Hematopoietic multipotent progenitor cell treated with erythropoietin and hydrocortisone succinate and interleukin-3 and kit ligand, for 8 days (in vitro differentiated cells): ENCODE results near the gene SV2C.
A peak's percentile ranks its signal among the peaks of the same experiment; 100 is the strongest.

ENCODE experiments used
- DNase-seq: peaks from one replicate; pipeline ENCODE4 v3.0.0-alpha.2; 2015

Gene SV2C

DNA sequence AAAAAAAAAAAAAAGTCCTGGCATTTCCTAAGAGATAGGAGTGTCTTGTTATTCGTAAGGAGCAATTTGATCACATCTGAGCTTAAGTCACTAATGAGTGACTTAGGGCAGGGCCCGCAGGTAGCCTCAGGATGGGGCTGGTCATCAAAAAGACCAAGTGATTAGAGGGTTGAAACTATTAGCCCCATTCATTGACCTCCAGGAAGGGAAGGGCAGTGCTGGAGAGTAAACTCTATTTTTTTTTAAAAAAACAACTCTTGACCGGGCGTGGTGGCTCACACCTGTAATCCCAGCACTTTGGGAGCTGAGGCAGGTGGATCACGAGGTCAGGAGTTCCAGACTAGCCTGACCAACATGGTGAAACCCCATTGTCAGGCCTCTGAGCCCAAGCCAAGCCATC, 273.7 kb downstream of the SV2C start:
- no peak for DNase-seq

DNA sequence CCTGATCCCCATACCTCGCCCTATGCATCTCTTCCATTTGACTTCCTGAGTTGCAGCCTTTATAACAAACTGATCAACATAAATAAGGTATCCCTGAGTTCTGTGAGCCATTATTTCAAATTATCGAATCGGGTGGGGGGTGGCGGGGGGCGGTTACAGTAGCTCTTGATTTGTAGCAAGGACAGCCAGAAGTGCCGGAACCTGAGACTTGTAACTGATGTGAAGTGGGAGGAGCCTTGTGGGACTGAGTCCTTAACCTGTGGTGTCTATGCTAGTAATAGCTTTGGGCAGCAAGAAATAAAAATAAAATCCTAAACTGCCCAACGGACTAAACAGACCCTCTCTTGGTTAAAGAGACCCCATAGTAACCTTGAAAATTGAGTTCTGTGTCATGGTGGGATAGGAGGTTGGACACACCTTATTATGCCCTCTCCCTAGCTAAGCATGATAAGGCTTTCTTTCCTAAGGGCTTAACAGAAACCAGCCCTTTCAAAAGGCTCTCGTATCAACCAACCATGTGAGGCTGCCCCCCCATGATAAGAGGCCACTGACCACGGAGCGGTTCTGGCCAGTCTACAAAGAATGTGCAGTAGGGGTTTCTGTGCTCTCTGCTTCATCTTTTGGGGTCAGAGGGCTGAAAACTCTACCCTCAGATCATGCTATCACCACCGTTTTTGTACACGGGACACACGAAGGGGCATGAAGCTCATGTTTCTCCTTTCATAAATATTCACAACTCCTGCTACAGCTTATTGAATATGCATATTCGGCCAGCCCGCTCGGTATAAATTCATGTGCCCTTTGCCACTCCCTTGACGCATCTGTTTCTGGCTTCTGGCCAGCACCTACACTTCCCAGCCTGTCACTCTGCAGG, 280.4 kb downstream of the SV2C start:
- DNase-seq, result peak; percentile 98

DNA sequence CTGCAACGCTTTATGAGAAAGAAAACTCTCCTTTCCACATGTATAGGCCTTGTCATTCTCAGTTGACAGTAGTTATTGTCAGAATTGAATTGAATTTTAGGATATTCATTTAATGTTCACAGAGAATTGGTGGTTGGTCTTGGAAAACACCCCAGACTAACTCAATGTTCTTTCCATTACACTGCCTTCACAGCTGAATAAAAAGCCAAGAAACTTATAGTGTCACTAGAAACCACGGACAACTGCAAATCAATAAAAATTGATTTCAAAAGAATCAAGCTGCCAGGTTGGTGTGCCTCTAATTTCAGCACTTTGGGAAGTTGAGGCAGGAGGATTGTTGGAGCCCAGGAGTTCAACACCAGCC, 281.0 kb downstream of the SV2C start:
- no peak for DNase-seq

DNA sequence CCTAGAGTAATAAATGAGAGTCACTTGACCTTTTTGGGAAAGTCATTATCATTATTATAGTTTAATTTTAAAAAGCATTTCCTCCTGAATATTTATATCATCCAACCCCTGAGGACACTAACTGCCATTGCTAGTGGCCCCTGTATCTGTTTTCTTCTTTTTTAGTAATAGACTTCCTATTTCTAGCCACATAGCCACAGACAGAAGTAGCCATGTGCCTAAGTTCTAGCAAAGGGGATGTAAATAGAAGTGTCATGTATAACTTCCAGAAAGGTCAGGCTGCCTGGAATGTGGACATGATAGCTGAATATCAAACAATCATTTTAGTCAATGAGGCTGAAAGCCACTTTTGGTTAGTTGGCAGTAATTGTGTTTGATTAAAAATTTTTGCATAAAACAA, 282.4 kb downstream of the SV2C start:
- DNase-seq, result no peak

DNA sequence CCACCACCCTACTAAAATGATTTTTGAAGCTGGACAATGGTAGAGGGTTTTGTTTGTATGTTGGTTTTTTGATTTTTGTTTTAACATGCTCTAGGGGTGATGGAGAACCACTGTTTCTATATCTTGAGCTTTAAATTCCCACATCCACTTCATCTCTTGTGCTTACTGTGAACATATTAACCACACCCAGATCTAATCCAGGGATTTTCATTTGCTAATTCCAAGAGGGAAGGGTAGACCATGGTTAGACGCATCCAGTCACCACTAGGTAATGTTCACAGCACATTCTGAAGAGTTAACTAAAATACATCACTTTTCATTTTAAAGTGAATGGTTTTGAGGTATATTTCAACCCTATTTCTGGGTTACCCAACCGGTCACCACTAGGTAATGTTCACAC, 283.4 kb downstream of the SV2C start:
- DNase-seq, result peak; percentile 51

DNA sequence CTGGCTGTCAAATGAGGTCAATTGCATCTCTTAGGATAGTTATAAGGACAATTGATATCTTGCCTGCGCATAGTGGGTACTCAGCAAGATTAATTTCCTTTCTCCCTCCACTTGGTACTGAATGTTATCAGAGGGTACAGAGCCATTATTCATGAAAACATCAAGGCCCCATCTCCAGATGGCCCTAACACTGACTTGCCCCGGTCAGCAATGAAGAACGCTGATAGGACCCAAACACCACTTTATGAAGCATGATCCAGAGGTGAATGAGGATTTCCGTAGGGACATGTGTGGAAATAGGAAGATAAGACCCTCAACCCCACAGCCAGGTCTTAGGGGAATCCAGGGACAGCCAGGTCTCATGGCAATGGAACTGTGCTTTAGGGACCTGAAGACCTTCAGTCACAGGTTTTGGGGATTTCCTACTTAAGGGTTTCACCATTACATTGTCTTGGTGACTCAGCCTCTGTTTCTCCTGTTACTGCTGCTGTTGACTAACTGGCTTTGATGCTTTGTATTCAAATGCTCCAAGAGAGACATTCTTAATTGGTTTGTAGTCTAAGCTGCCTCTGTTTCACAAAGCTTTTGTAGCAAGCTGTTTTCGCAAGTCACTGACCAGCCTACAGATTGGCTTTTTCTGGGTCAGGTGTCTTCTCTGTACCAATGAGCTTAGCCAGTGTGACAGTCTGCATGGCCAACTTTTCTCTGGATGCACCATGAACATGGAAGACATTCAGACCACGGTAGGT, 284.6 kb downstream of the SV2C start:
- peak; percentile 32 for DNase-seq

DNA sequence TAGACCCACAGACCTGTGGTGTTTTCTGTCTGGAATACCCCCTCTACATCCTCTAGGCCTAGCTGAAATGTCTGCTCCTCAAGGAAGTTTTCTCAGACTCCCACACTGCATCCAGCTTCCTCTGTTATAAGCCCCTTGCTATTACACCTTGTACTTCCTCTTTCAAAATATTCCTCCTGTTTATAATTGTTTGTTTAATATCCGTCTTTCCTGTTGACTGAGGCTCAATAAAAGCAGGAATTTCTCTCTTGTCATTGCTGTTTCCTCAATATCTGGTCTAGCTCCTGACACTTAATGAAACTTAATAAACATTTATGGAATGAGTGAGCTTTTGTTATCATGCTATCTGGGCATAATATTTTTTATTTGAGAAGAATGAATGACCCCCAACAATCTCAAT, 285.8 kb downstream of the SV2C start:
- DNase-seq, result no peak

DNA sequence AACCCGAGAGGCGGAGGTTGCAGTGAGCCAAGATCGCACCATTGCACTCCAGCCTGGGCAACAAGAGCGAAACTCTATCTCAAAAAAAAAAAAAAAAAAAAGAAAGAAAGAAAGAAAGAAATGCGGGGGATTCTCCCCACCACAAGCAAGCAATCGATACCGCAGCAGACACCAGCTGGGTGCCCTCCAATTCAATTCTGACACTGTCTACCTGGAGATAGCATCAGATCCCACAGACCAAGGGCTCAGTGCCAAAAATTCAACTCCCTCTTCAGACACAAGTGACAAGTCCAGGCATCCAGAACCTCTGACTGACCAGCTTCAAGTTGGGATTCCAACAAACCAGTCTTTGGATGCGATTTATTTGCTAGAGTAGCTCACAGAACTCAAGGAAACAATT, 286.5 kb downstream of the SV2C start:
- DNase-seq, result peak; percentile 87

DNA sequence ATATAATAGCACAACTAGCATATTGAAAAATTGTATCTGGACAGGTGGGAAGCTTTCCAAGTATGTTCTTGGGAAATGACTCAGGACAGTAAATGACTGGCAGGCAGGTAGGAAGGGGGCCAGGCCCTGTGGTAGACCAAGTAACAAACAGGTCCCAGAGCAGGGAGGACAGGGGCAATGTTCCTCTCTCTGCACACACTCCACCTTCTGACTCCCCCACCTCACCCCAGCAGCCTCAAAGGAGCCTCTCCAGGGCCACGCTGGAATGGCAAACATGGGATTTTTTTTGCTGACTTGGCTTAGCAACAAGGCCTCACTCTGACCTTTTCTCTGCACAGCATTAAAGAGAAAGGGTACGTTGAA, 288.8 kb downstream of the SV2C start:
- DNase-seq, result no peak

DNA sequence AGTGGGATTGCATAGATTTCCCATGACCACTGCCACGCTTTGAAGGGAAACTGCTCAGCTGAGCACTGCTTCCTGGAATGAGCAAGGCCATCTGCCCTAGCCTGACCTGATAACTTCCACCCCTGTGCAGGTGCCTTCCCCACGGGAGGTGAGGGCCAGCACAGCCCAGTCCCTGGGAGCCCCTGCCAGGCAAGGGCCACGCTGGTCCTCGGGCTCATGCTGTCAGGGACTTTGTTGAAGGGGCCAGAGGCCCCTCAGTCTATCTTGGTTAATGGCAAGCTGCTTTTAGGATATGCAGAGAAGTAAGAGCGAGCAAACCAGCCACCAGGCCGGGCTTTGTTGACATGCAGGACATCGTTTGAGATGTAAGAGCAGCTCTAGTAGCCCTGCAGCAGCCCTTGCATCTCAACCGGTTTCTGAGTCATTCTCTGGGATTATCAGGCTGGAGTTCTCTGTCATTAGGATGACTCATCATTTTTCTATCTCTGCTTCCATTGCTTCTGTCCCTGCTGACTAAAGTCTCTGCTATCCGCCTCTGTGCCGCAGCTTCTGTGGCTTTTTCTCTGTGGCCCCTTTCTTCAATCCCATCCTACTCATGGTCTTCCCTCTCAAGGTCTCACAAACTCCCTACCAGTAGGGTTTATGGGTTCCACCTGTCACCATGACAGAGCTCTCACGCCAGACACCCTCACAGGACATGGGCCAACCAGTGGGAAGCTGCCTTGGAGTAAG, 289.3 kb downstream of the SV2C start:
- peak; percentile 95 for DNase-seq

DNA sequence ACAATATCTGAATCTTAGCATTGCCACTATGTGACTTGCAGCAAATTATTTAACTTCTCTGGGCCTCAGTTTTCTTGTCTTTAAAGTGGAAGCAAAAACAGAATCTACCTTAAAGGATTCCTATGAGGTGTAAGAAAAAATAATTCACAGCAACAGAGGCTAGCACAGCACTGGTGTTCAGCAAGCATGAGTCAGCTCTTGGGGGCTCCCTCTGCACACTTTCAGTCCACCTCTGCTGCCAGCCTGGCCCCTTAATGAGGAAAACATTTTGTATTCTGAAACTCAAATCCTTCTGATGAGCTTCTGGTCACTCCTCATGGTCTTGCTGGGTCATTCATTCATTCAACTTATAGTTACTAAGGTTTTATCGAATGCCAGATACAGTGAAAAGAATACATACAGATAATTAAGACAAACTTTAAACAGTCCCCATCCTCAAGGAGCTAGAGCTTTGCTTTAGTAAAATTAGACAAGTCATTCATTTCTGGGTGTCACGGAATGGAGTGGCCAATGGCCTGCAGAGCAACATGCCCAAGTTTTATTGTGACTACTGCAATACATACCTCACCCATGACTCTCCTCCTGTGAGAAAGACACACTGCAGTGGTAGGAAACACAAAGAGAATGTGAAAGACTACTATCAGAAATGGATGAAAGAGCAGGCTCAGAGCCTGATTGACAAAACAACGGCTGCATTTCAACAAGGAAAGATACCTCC, 293.1 kb downstream of the SV2C start:
- DNase-seq, result no peak

DNA sequence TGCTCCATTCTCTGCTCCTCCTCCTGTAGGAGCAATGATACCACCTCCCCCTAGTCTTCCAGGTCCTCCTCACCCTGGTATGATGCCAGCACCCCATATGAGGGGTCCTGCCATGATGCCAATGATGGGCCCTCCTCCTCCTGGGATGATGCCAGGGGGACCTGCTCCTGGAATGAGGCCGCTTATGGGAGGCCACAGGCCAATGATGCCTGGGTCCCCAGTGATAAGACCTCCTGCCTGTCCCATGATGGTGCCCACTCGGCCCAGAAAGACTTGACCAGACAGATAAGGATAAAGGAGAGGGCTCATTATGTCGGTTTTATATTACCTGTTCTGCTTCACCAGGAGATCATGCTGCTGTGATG, 293.7 kb downstream of the SV2C start:
- DNase-seq, result peak; percentile 79

DNA sequence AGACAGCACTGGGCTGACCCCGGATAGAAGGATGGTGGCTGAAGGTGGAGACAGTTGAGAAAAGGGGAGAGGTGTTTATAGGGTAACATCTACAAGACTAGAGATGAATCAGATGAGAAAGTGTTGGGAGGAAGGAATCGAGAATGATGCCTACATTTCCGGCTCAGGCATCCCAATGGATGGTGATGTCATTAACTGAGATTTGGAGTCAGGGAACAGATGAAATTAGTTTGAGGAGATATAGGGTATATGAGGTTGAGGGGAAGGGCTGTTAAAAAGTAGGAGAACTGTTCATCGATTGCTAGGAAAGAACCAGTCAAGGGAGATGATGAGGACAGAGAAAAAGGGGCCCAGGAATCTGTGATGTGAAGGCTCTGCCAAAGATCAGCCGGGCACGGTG, 295.2 kb downstream of the SV2C start:
- no peak for DNase-seq

DNA sequence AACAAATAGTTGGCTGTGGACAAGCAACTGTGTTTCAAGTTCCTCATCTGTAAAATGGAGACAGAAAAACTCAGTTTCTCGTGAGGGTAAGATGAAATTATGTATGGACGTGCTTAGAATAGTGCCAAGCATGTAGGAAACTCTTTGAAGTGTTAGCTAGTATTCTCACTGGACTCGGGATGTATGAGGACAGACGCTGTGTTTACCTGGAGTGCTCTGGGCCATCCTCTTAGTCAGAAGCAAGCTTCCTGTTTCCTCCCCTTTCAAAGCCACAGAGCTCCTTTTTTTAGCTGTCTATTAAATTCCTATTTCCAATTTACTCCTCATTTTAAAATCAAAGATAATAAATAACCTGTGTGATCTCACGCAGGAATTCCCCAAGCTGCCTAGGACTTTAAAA, 296.1 kb downstream of the SV2C start:
- DNase-seq, result no peak

DNA sequence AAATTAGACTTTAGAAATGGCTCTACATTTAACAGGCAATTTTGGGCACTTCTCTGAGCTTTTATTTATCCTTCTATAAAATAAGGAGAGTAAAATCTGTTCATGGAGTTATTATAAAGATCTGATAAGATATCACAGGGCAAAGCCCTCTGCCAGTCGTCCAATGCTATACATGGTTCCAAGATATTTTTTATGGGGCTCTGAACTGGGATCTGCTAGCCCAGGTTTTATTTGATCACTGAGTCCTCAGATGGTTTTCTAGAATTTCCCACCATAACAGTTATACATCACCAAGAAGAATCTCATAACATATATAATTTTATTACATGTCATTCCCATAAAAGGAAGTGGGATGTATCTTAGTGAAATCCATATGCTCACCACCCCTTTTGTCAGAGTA, 296.7 kb downstream of the SV2C start:
- DNase-seq, result no peak

DNA sequence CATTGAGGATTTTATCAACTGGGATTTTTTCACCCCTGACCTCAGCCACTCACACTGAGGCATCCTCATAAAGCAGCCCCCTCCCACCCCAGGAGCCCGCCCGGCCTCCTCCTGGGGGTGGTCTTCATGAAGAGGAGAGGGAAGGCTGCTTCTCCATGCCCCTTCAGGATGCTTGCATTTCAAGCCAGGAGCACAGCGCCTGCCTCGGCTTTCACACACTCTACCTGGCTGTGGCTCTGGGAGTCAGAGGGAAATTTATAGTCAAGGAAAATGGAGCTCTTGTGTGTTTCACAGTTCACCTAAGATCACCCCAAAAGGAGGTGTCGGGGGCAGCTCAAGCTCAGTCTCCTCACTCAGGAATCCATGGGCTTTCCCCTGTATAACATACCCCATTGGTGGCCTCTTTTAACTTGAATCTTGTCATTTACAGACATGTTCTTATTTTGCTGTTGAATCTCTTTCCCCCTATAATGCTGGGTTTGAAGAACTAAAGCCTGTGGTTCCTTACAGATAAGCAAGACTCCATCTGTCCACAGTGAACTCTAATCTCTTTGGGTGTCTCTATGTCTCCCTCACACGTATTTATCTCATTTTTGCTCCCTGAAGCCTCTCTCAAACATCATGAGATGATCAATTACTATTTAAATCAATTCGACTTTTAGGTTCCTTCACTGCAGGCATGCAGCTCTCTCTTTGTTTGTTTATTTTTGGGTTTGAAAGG, 297.3 kb downstream of the SV2C start:
- DNase-seq, result peak; percentile 77

DNA sequence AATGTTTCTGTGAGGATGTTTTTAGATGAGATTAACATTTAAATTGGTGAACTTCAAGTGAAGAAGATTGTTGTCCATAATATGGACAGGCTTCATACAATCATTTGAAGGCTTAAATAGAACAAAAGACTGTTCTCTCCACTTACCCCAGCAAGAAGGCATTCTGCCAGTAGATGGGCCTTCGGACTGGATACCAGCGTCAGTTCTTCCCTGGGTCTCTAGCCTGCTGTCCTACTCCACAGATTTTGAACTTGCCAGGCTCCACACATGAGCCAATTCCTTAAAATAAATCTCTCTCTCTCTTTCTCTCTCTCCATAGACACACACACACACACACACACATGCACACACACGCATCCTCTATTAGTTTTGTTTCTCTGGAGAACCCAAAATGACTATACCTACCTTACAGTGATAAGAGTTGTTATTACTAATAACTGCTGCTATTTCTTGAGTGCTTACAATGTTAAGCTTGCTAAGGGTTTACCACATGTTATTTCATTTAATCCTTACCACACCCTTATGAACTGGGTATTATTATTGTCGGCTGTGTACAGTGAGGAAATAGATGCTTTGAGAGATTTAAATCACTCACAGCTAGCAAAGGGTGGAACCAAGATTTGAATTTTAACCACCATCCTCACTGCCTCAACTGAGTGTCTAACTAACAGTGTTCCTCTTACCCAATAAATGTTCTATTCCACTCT, 300.1 kb downstream of the SV2C start:
- no peak for DNase-seq

DNA sequence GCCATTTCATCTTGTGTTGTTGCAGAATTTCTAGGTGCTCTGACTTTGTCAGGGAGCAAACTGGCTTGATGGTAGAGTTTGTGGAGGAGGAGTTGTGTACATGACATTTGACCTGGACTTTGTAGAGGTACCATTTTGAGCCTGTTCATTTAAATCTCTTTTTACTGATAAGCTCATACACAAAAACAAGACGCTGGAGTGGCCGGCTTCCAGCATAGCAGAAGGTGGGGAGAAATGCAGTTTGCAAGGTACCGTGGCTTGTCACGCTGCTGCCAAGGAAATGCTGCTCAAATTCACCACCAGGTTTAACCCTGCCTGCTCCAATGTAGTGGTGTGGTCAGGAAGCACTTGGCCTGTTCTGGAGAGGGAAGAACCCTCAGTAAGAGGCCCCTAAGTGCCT, 301.0 kb downstream of the SV2C start:
- DNase-seq, result no peak

DNA sequence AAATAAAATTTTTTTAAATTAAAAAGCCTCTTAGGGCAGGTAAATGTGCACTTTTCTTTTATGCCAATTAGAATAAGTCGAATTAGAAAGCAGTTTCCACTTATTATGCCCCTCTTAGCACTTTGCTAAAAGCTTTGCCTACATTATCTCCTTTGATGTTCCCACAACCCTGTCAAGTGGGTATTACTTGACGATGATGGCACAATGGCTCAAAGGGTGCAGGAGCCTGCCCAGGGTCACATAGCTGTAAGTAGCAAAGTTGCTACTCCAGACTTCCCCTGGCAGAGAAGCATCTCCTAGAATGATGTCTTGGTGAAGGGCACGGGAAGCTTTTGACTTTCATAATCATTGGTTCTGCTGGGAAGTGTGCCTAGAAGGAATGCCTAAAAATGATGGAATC, 301.5 kb downstream of the SV2C start:
- no peak for DNase-seq

DNA sequence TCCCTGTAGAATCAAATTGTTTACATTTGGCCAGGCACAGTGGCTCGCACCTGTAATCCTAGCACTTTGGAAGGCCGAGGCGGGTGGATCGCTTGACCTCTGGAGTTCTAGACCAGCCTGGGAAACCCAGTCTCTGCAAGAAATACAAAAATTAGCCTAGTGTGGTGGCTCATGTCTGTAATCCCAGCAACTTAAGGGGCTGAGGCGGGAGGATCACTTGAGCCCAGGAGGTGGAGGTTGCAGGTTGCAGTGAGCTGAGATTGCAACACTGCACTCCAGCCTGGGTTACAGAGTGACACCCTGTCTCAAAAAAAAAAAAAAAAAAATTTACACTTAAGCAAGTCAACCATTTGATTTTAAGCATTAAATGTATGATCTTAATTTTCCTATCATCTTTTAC, 302.4 kb downstream of the SV2C start:
- no peak for DNase-seq

DNA sequence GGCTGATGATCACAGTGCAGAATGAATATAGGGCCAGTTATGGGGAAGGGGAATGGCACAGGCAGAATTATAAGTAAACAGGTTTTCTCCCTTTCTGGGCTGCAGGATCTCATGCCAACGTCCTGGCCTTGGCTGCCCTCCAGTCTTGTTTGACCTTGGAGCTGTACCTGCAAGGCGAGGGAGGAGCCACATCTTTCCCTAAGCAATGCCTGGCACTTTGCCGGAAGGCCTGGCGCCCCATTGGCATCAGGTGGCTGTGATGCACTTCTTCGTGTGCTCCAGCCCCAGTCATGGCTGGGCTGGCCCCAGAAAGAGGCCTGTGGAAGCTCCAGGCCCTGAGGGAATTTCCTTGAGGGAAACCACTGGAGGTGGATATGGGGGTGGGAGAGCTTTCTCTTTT, 303.2 kb downstream of the SV2C start:
- DNase-seq, result no peak

DNA sequence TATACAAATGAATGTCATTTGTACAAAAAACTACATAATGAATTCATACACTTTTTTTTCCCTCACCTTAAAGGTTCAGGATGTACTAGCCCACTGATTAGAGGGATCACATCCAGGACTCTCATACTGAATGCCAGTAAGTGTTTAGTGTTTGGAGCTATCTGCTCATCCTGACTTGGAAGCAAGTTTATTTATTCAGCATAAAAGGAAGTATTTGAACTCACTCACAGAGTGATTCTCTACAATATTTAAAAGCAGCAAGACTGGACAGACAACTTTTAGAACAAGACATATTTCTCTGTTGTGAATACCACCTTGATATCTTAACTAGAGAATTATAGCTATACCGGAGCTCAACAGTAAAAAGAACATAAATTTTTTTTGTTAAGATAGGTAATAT, 305.1 kb downstream of the SV2C start:
- no peak for DNase-seq
